Lung (tissue), 12 donors: ENCODE results near the gene GCG. TPM values are rescaled to one million over a fixed set of nuclear protein-coding genes. Genes with fewer than 3 reads are reported as not detected.

Experiments
- ATAC-seq: fragments of 200-7000 bp; cut with Tn5 transposase; one replicate; pipeline ENCODE4 v1.9.1; 2020; ENCODE audit warnings: moderate number of reproducible peaks; ENCODE audit not compliant: insufficient read depth, low FRiP score
- DNase-seq, 3 donors: peaks; one replicate each; pipeline ENCODE4 v3.0.0-alpha.2; 2013 to 2017
- H3K27ac ChIP-seq, 2 donors: one replicate each; pipeline ENCODE4 v1.5.1; 2013; ENCODE audit warnings: mild to moderate bottlenecking in 2 of 2, moderate library complexity in 2 of 2, control low read depth in 1 of 2, inconsistent platforms in 1 of 2, low read depth in 1 of 2, low read length in 1 of 2
- H3K27me3 ChIP-seq, 3 donors: one replicate each; pipeline ENCODE4 v1.5.1; 2013; ENCODE audit warnings: low read length in 2 of 3; ENCODE audit not compliant: control insufficient read depth in 3 of 3, insufficient read depth in 3 of 3
- H3K36me3 ChIP-seq, 4 donors: one replicate each; pipeline ENCODE4 v1.5.1; 2013; ENCODE audit warnings: low read length in 4 of 4, mild to moderate bottlenecking in 1 of 4, moderate library complexity in 1 of 4; ENCODE audit not compliant: control insufficient read depth in 4 of 4, insufficient read depth in 4 of 4
- H3K4me1 ChIP-seq, 5 donors: one replicate each; pipeline ENCODE4 v1.5.1; 2013; ENCODE audit warnings: low read length in 5 of 5, mild to moderate bottlenecking in 2 of 5, moderate library complexity in 1 of 5; ENCODE audit not compliant: control insufficient read depth in 5 of 5, insufficient read depth in 5 of 5
- H3K4me3 ChIP-seq: one replicate; pipeline ENCODE4 v1.5.1; 2013; ENCODE audit warnings: mild to moderate bottlenecking, control low read depth, moderate library complexity
- H3K9ac ChIP-seq, 2 donors: one replicate each; pipeline ENCODE4 v1.5.1; 2013; ENCODE audit warnings: low read length in 2 of 2, control low read depth in 1 of 2; ENCODE audit not compliant: insufficient read depth in 1 of 2
- H3K9me3 ChIP-seq, 4 donors: one replicate each; pipeline ENCODE4 v1.5.1; 2013; ENCODE audit warnings: low read length in 3 of 4, mild to moderate bottlenecking in 1 of 4, moderate library complexity in 1 of 4; ENCODE audit not compliant: control insufficient read depth in 4 of 4, insufficient read depth in 3 of 4
- WGBS, 2 donors: extraction: QIAGEN DNeasy Blood & Tissue Kit; methylation state at CpG; one replicate each; pipeline ENCODE4 v1.1.7; 2013; 5-methylcytosine and 5-hydroxymethylcytosine counted together
- polyA plus RNA-seq, 2 donors: library from polyadenylated mRNA; stranded (reverse); fragments of 200-250 nt; gene quantifications; one replicate each; pipeline ENCODE4 v1.2.1, GENCODE V29; 2013
- total RNA-seq, 2 donors: library from RNA; depleted of rRNA in 1 of 2; stranded (reverse); fragments of >200 nt in 1 of 2; gene quantifications; one replicate each; pipeline ENCODE4 v1.2.1, GENCODE V29; 2014 to 2021
- TF ChIP-seq, protein P1 (sequence below): IDR thresholded peaks from 2 replicates; pipeline ENCODE4 v1.5.1; 2012; ENCODE audit warnings: mild to moderate bottlenecking; ENCODE audit errors: control extremely low read depth, extremely low read depth
- donor health status: control.
- donor health status: control.
- donor health status: Bipolar disorder and iron deficiency.
- donor health status: healthy.
- donor health status: DM: yes; HTN: yes; CAD: no.

Gene GCG
- total and polyA plus RNA-seq, 4 donors, result 0.14 TPM; not detected in 3

DNA sequence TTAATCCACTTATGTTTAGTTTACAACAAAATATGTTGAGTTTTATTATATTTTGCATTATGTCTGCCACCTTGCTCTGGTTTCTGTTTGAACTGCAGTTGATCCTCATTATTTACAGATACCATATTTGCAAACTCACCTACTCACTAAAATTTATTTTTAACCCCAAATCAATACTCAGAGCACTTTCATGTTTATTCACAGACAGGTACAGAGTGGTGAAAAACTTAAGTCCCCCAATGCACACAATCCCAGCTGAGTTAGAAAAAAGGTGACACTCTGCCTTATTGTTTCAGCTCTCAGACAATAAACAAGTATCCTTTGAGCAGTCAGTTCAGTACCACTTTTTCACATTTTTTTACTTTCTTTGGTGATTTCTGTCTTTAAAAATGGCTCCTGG, 13.7 kb downstream of the GCG start:
- Histone ChIP-seq H3K9me3 (no peaks in the 10 kb centered on the region), H3K36me3 (no peaks in the 10 kb centered on the region), H3K4me1 (no peaks in the 10 kb centered on the region), H3K27me3 (no peaks in the 10 kb centered on the region), H3K9ac (no peak overlapping the region), H3K4me3 (no peak overlapping the region), H3K27ac (no peak overlapping the region)
- ATAC-seq, result no peak
- no peak for DNase-seq
- TF ChIP-seq, protein P1, sequence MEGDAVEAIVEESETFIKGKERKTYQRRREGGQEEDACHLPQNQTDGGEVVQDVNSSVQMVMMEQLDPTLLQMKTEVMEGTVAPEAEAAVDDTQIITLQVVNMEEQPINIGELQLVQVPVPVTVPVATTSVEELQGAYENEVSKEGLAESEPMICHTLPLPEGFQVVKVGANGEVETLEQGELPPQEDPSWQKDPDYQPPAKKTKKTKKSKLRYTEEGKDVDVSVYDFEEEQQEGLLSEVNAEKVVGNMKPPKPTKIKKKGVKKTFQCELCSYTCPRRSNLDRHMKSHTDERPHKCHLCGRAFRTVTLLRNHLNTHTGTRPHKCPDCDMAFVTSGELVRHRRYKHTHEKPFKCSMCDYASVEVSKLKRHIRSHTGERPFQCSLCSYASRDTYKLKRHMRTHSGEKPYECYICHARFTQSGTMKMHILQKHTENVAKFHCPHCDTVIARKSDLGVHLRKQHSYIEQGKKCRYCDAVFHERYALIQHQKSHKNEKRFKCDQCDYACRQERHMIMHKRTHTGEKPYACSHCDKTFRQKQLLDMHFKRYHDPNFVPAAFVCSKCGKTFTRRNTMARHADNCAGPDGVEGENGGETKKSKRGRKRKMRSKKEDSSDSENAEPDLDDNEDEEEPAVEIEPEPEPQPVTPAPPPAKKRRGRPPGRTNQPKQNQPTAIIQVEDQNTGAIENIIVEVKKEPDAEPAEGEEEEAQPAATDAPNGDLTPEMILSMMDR, result no peak

DNA sequence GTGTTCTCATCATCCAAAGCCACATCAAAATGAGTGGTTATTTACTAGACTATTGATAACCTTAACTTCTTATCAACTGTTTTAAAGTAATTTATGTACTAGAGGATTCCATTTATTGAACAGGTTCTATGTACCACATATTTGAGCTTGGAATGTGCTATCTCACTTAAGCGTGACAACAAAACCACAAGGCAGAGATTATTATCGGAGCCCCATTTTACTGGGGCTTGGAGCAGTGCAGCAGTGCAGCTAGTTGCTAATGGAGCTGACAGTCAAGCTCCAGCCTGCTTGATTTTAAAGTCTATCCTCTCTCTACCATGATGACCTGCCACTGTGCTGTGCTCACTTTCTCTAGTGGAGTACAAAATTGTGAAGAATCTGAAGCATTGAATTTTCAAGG, 24.6 kb downstream of the GCG start:
- no peaks in the 10 kb centered on the region for H3K9me3 ChIP-seq
- TF ChIP-seq, protein P1, result no peak
- peaks cover 0 to 8% (median 0%) of the 10 kb centered on the region in 5 donors for H3K4me1 ChIP-seq
- no peak overlapping the region for H3K9ac ChIP-seq
- no peak overlapping the region for H3K27ac ChIP-seq
- H3K36me3 ChIP-seq, result no peaks in the 10 kb centered on the region
- DNase-seq (no peak), ATAC-seq (no peak)
- H3K4me3 ChIP-seq, result no peak overlapping the region
- no peaks in the 10 kb centered on the region for H3K27me3 ChIP-seq
- 85% methylated on average over 2 of the region's 2 CpGs for WGBS, 2 donors

DNA sequence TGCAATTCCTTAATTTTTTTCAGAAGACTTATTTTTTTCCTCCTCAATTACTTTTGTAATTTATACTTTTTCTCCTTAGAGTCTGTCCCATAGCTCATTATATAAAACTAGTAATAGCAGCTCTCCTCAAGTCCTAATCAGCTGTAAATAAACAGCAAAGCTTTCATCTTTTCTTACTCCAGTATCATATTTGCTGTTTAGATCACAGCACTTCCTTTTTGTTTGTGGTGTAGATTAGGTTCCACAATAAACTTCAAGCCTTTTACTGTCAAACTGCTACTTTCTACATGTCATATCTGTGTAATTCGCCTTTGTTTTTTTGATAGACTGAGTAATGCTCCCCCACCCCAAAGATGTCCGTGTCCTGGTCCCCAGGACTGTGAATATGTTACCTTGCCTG, 25.5 kb downstream of the GCG start:
- no peak for ATAC-seq
- TF ChIP-seq, protein P1, result no peak
- 49 to 62% methylated on average over 2 of the region's 2 CpGs for WGBS, 2 donors

DNA sequence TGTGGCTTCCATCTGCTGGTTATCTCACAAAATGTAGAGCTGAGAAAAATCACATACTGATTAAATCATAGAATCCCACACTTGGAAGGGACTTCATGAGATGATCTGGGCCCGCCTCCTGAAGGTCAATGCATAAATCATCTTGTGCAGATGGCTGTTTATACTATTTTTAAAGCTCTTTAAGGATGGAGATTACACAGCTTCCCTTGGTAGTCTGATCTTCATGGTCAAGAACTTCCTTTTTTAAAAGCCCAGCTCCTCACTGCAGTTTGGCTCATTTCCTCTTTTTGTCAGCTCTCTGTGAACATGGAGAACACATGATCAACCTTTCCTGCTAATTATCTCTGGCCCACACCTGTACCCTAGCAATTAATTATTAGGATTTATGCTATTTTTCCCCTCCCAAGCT, 25.9 kb downstream of the GCG start:
- 12 to 45% methylated on average over 1 of the region's 1 CpG for WGBS, 2 donors
- H3K27me3 ChIP-seq, result no peaks in the 10 kb centered on the region
- no peak overlapping the region for H3K9ac ChIP-seq
- TF ChIP-seq, protein P1, result no peak
- H3K9me3 ChIP-seq, result no peaks in the 10 kb centered on the region
- H3K4me3 ChIP-seq, result no peak overlapping the region
- peaks cover 0 to 8% (median 0%) of the 10 kb centered on the region in 5 donors for H3K4me1 ChIP-seq
- H3K36me3 ChIP-seq, result no peaks in the 10 kb centered on the region
- no peak for ATAC-seq
- H3K27ac ChIP-seq, result no peak overlapping the region
- peak in 2 of 3 donors; percentile 15 to 54 for DNase-seq

More for the DNA sequence above, 25.5 kb downstream of the GCG start:
- H3K9me3 ChIP-seq, result no peaks in the 10 kb centered on the region
- H3K4me3 ChIP-seq, result no peak overlapping the region
- H3K9ac ChIP-seq, result no peak overlapping the region
- no peaks in the 10 kb centered on the region for H3K27me3 ChIP-seq
- H3K27ac ChIP-seq, result no peak overlapping the region
- DNase-seq, result no peak
- H3K4me1 ChIP-seq, result peaks cover 0 to 8% (median 0%) of the 10 kb centered on the region in 5 donors
- no peaks in the 10 kb centered on the region for H3K36me3 ChIP-seq
